Activated CD4-positive, CD25-positive, alpha-beta regulatory T cell treated with anti-CD3 and anti-CD28 coated beads, Interleukin-2, amount 50 U/mL, for 16 hours (primary cell): ENCODE results near the gene TOGARAM2.

ENCODE experiments used
- DNase-seq: peaks from one replicate; pipeline ENCODE4 v3.0.0-alpha.2; 2020; ENCODE audit warnings: low read depth, low spot score

Gene TOGARAM2

DNA sequence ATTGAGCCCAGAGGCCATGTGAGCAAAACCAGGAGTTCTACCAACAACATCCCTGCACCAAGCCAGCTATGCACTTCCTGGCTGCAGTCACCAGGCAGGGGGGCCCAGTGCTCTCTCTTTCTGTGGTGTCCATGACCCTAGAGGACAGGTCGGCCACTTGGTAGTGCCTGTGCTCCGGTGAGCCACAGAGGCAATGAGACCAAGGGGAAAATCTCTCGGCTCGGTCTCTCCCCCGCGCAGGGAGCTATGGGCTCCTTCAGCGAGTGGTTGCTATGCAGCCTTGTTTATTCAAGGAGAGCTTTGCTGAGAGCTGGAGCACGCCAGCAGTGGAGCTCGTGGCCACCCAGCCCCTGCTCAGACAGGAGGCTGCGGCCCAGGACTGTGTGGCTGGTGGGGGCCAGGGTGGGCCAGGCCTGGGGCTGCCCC lies at the start of gene TOGARAM2:
TOGARAM2 (plus strand) TSS at position 283 of the 426 bp plus-strand sequence. CDS start 13,537 bp downstream, outside the sequence.
- no peak for DNase-seq

DNA sequence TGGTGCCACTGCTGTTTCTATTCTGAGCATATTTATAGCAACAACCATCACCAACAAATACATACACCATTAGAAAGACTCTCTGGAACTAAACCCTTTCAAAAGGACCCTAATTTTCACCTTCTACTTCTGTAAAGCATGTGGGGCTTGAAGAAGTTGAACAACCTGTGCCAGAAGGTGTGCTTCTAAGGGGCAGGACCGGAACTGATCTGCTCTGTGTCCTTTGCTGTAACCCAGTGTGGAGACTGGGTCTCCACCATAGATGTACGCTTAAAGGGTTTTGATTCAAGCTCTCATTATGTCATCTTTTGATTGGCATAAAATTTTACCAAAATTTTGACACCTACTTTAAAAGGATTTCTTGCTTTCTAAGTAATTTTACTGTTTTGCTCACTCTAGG lies 46.3 kb upstream of the TOGARAM2 start:
- no peak for DNase-seq

GRCh38 chr2:28941008-28941407 lies 40.1 kb upstream of the TOGARAM2 start:
- no peak for DNase-seq

DNA sequence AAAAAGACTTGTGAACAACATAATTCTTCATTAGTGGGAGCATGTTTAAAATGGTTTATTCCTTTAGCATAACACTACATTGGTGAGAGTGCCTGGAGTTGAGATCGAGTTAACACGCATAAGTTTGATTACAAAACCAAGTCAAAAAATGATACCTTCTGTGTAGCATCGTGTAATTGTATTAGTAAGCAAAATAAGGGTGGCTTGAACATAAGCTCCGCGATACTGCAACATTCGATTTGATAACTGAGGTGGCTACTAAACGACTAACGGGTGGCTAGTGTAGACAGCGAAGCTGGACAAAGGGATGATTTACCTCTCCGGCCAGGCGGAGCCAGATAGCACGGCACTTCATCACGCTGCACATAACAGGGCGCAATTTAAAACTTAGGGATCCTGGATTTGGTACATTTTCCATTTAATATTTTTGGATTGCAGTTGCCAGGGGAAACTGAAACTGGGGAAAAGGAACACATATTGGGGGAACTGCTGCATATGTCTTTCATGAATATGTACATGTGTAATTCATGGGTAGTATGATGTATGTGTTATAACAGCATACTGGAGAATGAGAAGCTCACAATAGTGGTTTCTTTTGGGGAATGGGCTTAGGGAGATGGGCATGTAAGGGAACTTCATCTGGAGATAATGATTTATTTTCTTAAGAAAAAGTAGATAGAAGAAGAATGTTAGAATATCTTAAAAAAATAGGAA lies 36.4 kb upstream of the TOGARAM2 start:
- no peak for DNase-seq

DNA sequence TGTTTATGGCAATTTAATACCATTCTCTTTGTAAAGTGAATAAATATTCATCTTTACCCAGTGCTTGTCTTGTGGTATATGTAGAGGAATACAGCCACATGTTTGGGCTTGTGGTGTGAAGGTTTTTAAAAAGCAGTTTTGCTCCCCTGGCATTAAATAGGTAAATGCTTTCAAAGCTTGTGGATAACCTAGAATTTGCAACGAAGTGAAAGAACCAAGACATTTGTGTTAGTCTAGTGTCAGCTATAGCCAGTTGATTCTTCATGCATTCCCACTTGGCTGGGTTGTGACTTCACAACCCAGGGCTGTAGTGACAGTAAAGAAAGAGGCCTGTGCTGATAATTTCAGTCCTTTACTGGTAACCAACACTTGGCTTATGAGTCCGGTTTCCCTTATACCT lies 32.9 kb upstream of the TOGARAM2 start:
- DNase-seq = no peak

DNA sequence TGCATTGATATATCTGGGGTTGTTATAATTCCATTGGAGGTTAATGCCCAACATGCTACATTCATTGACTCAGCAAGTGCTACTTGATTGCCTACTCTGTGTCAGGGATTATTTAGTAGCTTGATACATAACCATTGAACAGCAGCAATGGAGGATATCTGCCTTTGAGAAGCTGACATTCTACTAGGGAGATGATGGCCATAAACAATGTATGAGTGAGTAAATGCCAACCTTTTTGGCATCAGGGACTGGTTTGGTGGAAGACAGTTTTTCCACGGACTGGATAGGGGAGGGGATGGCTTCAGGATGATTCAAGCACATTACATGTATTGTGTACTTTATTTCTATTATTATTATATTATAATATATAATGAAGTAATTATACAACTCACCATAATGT lies 31.9 kb upstream of the TOGARAM2 start:
- no peak for DNase-seq

DNA sequence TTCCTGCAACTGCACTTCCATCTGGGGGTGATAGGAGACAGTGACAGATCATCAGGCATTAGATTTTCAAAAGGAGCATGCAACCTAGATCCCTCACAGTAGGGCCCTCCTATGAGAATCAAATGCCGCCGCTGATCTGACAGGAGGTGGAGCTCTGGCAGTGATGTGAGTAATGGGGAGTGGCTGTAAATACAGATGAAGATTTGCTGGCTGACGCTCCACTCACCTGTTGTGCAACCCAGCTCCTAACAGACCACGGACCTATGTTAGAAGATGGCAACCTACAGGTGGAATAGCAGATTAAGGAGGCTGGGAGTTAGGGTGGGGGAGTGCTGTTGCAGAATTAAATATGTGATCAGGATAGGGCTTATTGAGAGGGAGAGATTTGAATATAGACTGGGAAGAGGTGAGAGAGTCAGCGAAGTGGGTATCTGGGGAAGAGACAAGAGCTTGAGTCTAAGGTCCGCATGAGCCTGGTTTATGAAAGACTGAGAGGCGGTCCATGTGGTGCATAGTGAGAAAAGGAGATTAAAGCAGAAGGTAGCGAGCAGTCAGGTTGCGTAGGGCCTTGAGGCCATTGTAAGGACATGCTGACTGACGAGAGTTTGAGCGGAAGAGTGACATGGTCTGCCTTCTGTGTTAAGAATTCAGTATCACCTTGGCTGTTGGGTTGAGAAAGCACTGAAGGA lies 31.3 kb upstream of the TOGARAM2 start:
- no peak for DNase-seq

GRCh38 chr2:28950941-28951630 lies 30.0 kb upstream of the TOGARAM2 start:
- DNase-seq = no peak

- no peak for DNase-seq
Observed at GRCh38 chr2:28951910-28952835, 28.9 kb upstream of the TOGARAM2 start.

- DNase-seq = no peak
Observed at GRCh38 chr2:28952836-28953211, 28.3 kb upstream of the TOGARAM2 start.

DNA sequence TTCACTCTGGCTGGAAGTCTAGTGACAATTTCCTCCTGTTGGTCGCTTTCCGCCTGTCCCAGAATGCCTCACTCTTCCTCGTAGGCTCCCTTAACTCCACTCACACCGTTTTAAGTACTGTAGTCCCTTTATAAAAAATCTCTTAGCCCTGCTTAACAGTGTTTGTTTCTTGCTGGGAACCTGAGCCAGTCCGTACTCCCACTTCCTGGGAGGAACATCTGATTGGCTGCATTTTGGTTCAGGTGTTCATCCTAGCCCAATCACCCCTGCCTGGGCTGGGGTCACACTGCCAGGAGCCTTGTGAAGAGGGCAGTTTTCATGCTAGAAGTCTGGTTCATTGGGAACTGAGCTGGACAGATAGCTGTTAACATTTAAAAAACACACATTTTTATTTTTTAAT lies 25.6 kb upstream of the TOGARAM2 start:
- no peak for DNase-seq

DNA sequence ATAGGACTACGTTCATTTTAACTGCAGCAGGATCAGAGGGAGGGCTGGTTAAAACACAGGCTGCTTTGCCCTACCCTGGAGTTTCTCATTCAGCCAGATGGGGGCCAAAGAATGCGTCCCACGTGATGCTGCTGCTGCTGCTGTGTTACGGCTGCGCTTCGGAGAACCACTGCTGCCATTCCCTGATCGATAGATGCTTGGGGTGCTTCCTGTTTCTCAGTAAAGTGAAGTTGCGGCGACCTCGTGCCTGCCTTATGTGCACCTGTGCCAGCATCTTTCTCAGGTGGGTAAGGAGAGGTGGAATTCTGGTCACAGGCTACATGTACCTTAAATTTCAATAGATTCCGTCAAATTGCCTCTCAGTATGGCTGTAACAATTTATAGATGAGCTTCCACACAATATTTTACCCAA lies 24.7 kb upstream of the TOGARAM2 start:
- no peak for DNase-seq

DNA sequence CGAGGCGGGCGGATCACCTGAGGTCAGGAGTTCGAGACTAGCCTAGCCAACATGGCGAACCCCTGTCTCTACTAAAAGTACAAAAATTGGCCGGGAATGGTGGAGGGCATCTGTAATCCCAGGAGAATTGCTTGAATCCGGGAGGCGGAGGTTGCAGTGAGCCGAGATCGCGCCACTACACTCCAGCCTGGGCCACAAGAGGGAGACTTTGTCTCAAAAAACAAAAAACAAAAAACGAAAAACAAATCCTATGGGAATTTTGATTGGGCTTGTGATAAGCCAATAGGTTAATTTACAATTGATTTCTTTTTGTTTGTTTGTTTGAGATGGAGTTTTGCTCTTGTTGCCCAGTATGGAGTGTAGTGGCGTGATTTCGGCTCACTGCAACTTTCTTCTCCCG lies 24.2 kb upstream of the TOGARAM2 start:
- no peak for DNase-seq

- DNase-seq = no peak
Observed at GRCh38 chr2:28958689-28959088, 22.4 kb upstream of the TOGARAM2 start.

GRCh38 chr2:28960401-28960800 lies 20.7 kb upstream of the TOGARAM2 start:
- DNase-seq = no peak

DNA sequence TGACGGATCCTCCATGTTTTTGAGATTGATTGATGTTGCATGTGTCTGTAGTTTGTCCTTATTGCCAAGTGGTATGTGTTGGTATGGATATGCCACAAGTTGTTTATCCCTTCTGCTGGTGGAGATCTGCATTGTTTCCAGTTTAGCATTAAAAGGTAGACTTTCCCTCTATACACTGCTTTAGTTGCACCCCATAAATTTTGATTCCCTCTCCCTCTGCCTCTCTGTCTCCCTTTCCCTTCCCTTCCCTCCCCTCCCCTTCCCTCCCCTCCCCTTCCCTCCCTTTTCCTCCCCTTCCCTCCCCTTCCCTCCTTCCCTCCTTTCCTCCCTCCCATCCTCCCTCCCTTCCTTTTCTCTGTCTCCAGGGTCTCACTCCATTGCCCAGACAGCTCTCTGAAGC lies 18.6 kb upstream of the TOGARAM2 start:
- DNase-seq = no peak

DNA sequence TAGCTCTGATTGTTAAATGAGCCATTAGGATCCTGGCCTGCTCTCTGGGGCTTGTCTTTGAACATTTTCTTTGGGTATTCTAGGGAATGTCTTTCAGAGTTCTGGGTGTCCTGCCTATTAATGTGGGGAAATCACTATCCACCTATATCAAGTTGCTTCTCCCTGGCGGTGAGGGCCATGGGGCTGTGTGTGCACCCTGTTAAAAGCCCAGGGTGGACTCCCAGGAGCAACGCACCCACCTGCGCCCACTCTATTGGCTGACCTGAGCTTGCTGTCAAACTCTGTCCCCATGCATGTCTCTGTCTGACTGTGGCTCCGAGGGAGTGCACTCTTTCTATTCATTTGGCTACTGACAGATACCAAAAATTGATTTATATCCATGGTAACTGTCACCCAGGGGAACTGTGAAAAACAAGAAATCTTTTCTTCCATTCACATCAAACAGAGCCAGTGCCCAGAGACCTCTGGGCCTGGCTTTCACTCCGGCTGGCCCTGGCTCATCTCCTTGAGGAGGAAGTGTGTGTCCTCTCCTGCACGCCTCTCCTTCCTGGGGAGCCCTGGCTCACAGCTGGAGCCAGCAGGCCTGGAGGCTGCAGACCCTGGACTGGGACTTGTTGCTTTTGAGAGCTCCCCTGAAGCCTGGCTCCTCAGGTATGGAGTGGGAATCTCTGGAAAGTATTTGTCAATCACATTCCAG lies 10.5 kb upstream of the TOGARAM2 start:
- no peak for DNase-seq

DNA sequence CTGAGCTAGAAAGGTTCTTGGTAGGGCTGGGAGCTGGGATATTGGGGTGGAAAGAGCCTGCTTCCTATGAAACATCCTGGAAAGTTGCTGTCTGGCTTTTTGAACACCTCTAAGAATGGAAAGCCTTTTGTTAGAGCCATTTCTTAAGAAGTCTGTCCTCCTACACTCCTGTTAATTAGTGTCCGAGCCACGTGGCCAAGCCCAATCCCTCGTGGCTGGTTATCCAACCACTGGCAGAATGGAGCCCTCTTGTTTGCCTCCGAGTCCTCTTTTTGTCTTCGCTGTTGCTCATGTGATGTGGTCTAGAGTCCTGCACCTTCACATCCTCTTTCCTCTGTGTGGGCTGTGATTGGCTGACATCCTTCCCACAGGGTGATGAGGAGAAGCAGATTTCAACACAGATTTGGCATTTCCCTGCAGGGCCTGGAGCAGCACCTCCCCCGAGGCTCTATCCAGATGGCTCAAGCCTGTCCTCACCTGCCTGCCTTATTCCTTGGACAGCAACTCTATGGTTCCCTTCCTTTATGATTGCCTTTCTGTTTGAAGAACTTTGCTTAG lies 8.2 kb upstream of the TOGARAM2 start:
- DNase-seq = no peak

DNA sequence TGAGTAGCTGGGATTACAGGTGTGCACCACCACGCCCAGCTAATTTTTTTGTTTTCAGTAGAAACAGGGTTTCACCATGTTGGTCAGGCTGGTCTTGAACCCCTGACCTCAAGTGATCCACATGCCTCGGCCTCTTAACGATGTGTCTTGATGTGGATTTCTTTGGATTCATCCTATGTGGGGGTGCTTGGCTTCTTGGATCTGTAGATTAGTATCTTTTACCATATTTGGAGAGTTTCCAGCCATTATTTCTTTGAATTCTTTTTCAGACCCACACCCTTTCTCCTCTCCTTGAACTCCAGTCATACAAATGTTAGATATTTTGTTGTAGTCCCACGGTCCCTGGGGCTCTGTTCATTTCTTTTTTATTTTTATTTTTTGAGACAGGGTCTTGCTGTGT lies 6.8 kb upstream of the TOGARAM2 start:
- DNase-seq = no peak

- DNase-seq = no peak
Observed at GRCh38 chr2:28975671-28976070, 5.4 kb upstream of the TOGARAM2 start.

DNA sequence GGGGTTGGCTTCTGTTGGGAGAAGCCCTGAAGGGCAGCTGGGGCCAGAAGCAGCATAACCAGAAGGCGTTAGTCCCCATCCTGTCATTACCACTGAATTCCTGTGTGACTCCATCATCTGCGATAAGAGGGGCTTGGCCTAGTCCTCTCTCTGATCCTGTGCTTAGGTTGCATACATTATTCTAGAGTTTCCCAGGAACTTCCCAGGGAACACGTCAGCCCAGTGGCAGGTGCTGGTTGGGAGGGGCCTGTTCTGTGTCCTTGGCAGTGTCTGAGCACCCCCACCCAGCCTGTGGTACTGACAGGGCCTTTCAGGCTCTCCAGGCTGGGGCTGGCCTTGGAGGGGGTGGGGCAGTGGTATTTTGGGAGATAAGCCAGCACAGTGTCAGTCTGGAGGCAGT lies 4.5 kb upstream of the TOGARAM2 start:
- no peak for DNase-seq
